GM21515 (cell line): ENCODE data around the gene CCIN.

Source experiments
- ATAC-seq: cut with Tn5 transposase; IDR thresholded peaks from one replicate; pipeline ENCODE4 v1.9.1; 2021; ENCODE audit not compliant: unreplicated experiment

CCIN gene

DNA sequence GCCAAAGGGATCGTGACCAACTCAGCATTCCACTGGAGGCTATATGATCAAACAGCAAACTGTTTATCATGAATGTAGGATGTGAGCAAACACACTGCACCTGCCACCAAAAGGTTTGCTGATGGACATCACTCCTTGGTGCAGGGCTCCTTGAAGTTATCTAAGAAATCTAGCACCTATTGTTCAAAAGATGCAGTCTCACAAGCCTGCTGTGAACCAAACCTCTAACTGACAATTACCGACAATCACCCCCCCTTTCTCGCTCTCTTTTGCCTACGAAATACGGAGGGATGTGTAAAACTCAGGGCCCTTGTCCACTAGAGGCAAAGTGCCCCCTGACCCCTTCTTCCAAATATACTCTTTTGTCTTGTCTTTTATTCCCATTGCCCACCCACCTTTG, 19.0 kb downstream of the CCIN start:
- no peak for ATAC-seq

DNA sequence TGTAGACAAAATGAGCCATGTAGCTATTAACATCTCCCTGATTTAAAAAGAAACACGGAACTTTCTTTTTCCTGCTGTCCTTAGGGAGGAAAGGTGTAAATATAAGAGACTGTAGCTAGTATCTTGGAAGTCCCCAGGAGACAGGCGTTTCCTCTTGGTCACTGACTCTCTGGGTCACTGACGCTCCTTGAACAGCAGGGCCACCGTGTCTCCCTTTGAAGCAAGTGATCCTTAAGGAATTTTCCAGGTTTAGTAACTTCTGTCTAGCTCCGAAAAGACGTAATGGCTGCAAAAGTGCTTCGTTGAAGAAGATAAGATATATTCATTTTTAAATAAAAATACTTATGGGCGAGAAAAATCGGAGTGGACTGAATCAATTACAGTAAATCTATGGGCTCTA, 20.8 kb downstream of the CCIN start:
- no peak for ATAC-seq

GRCh38 chr9:36190388-36191289, 21.5 kb downstream of the CCIN start, which contains the start of gene CLTA:
TSS of gene CLTA (plus strand) at chr9:36190921. CDS start at chr9:36191057, 136 bp downstream.
- ATAC-seq = peak; percentile 98

GRCh38 chr9:36191290-36191645, 22.1 kb downstream of the CCIN start:
- peak; percentile 4 for ATAC-seq

- no peak for ATAC-seq
Observed at GRCh38 chr9:36191686-36192085, 22.5 kb downstream of the CCIN start.

GRCh38 chr9:36192196-36192595, 23.0 kb downstream of the CCIN start:
- no peak for ATAC-seq

GRCh38 chr9:36193023-36193422, 23.8 kb downstream of the CCIN start:
- ATAC-seq = no peak

DNA sequence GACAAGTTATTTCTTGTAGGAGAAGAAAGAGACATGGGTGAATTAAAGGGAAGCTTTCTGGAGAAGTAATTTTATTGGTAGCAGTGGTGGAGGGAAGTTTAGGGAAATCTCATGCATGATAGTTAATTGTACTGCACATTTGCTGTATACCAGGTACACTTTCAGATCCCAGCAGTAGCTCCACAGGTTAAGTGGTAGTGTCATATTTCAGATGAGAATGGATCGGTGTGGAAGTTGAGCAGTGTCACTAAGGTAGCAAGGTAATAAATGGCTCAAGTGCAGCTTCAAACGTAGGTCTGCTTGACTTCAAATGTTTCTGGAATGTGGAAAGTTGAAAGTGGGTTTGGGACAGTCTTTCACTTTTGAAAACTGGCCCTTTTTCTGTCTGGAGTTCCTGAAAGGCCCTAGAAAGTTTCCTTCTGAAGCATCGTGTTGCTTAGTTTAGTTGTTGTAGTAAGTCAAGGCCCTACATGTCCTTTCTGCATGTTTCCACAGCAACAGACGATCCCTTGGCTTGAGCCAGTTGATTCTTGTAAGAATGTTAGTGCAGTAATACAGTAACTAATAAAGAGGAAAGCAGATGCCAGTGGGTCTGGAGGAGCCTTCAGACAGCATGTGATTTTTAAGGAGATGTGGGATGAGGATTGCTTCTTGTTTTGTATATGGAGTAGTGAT, 25.3 kb downstream of the CCIN start:
- no peak for ATAC-seq

DNA sequence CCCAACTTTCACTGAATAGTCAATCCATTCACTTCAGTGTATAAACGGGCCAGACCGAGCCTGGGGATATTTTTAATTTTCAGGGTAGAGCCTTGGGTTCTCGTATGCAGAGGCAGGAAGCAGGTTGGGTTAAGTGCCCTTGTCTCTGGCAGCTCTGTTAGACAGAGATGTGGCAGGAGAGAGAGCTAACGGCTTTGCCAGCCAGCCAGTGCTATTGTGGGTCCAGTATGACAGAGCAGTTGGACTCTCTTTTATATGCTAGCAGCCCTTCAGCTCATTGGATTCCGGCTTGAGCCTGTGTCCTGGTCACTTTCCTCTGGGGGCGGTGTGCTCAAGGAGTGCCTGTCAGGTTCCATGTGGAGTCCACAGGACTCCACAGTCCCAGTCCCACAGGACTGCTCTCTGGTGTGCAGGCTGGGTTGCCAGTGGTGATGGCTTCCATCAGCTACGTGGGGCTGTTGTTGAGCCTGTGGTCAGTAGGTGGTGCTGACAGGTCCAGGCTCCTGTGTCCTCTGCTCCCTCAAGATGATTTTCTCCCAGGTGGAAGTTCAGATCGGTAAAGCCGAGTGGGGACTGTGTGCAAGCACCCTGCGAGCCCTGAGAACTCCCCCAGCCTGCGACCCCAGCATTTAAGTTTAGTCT, 35.8 kb downstream of the CCIN start:
- ATAC-seq = no peak

DNA sequence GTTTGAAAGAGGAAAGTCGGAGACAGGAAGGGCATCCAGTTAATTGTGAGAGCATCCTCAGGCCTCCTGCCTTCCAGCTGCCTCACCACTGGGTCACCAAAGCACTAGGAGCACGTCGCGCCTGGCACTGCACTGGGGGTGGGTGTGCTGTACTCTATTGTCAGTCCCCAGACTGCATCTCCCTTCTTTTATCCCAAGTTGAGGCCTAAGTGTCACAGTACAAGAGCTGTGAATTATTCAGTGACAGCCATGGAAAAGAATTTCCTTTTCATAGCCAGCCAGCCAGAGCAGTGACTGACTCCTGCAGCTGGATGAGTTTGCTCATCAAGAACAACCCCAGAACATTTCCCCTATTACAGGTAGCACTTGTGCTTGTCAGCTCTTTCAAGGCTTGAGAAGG, 37.8 kb downstream of the CCIN start:
- ATAC-seq = no peak

DNA sequence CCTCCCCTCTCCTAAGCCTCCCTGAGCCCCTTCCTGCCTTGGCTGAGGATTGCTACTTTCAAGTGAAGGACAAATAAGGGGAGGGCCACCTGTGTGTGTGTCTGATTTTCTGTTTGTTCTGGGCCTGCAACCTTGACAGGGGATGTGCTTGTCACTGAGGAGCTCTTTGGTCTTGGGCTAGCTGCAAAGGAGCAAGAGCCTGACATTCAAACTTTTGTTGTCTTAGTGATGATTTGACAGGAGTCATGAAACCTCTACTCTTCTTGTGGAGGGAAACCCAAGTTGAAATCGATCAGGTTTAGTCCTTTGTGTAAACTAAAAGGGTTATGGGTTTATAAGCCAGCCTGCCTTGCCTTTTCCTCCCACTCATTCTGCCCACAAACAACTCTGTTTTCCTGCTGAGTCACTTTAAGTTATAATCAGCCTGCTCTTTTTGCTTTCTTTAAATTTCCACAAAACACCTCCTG, 38.4 kb downstream of the CCIN start:
- ATAC-seq = no peak

DNA sequence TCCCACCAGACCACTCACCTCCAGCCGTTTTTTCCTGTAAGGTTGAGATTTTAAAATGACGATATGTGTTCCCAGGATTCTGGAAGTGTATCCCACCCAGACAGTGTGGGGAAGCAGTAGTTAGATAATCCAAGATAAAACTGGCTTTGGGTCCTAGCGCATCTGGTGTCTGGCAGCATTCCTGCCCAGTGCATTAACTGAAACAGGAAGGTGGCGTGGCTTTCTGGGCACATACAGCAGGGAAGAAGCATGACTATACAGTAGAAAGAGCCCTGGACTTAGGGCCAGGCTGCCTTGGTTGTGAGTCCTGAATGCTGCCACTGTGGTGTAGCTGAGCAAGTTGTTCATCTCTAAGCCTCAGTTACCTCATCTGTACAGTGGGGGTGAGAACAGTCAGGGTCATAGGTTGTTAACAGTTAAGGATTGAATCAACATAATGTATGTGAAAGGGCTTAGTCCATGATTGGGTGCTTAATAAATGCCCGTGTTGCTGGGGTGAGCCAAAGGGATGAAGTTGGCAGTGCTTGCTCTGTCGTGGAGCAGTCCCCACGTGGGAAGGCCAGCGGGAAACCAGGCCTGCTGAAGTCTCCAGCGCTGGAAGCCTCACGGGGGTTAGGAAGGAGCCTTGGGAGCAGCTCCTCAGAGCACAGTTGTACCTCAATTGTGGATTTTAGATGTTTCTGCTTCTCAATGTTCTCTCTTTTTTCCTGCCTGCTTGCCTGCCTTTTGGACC, 39.5 kb downstream of the CCIN start:
- ATAC-seq = no peak

DNA sequence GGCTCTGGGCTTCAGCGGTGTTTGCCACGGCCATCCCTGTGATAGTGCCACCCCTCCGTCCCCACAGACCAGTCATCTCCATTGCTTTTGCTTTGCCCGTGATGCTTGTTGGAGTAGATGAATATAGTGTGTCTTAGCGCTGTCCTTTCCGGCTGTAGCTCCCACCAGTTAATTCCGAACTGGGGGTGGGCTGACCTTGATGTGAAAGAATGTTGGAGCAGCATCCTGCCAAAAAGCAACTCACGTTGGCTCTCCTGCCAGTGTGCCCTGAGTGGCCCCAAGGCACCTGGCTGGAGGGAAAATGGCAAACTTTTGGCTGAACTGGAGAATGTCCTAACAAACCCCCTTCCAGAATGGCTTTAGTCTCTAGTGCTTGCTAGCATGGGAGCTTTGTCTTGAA, 41.5 kb downstream of the CCIN start:
- no peak for ATAC-seq

DNA sequence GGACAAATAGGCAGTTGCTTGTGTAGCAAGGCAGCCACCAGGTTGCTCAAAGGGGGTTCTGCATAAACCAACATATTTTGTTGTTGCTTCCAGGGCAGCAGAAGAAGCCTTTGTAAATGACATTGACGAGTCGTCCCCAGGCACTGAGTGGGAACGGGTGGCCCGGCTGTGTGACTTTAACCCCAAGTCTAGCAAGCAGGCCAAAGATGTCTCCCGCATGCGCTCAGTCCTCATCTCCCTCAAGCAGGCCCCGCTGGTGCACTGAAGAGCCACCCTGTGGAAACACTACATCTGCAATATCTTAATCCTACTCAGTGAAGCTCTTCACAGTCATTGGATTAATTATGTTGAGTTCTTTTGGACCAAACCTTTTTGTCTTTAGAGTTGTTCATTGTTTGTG, 42.3 kb downstream of the CCIN start:
- no peak for ATAC-seq

- ATAC-seq = no peak
Observed at GRCh38 chr9:36213387-36213786, 44.2 kb downstream of the CCIN start.

DNA sequence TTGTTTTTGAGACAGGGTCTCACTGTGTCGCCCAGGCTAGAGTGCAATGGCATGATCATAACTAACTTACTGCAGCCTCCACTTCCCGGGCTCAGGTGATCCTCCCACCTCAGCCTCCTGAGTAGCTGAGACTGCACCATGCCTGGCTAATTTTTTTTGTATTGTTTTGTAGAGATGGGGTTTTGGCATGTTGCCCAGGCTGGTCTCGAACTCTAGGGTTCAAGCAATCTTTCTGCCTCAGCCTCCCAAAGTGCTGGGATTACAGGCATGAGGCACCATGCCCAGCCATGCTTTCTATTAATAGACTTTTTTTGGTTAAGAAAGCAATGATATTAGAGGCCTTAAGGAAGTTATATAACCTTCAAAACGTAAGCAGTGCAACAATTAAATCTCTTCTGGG, 44.8 kb downstream of the CCIN start:
- ATAC-seq = no peak

DNA sequence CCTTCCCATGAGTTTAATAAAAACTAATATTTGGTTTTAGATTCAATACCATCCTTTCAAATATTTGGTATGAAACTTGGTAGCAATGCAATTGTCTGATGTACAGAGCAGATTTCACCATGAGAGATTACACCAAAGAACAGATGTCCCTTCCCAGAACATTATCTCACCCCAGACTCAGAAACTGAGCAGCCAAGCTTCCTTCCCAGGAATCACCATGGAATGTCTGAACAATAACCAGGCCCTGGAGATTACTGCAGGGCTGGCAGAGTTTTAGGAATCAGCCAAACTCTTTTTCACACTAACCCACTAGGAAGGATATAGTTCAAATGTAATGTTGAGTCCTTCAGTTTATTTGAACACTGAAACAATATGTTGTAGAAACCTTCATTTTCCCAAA, 45.4 kb downstream of the CCIN start:
- no peak for ATAC-seq

GRCh38 chr9:36217256-36217968, 48.2 kb downstream of the CCIN start:
- ATAC-seq = no peak

DNA sequence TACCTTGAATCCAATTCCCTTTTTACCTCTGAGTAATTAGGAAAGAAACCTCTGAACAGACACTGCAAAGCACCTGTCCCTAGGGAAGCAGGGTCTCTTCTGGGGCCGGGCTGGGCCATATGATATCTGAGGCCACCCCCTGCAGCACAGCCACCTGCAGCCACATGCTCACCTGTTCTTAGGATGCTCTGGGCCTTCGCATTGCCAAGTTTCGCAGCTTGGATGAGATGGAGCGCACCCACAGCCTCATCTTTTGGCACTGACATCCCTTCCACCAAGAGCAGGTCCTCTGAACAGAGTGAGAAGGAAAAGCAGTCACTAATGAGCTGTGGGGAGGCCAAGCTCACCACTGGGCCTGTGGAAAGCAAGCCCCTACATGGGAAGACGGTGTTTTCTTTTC, 48.8 kb downstream of the CCIN start:
- ATAC-seq = no peak

- ATAC-seq = no peak
Observed at GRCh38 chr9:36218411-36218901, 49.3 kb downstream of the CCIN start.
